GM19468 (cell line): Measurements from ENCODE around the gene SFTPB.
"Not testable (repeated sequence)": the region's sequence is repeated elsewhere in the genome, so short reads cannot be mapped to it uniquely, and the experiment has no call there.

Source experiments
- ATAC-seq: cut with Tn5 transposase; IDR thresholded peaks from one replicate; pipeline ENCODE4 v1.9.1; 2021; ENCODE audit warnings: mild to moderate bottlenecking, moderate library complexity, moderate number of reproducible peaks; ENCODE audit not compliant: unreplicated experiment; ENCODE audit errors: extremely low read depth

SFTPB gene

GRCh38 chr2:85678794-85679672 lies 11.0 kb upstream of the SFTPB start:
- no peak for ATAC-seq

- no peak for ATAC-seq
Observed at GRCh38 chr2:85678377-85678776, 10.4 kb upstream of the SFTPB start.

GRCh38 chr2:85675866-85676548 lies 8.0 kb upstream of the SFTPB start:
- ATAC-seq, result no peak

DNA sequence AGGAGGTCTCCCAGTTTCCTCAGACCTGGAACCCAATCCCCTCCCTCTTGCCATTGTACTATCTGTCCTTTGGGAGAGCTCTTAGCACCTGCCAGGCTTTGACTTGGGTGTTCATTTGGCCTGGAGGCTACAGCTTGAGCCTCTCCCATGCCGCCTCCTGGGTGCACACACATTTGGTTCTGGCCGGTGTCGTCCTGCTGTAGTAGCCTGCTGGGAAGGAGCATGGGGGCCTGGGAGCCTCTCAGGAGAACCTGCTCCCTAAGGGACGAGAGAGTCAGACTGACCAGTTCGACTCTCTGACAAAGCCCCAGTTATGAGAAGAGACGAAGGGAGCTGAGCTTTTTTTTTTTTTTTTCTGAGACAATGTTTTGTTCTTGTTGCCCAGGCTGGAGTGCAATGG lies 7.4 kb upstream of the SFTPB start:
- ATAC-seq, result no peak

DNA sequence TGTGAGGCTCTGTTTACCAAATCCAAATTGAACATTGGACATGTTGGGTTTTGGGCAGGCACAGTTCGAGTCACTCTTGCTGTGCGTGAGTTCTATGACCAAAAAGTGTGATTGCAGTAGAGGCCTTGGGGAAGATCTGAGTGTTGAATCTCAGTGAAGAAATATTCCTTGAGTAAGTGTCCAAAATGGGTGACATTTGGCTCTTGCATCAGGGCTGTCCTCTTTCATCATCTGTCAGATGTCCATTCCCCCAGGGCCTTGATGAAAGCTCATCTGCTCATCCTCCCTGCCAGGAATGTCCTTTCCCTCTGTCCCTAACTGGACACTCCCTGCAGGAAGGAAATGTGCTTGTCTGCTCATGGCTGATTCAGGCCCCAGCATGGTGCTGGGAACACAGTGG lies 6.4 kb upstream of the SFTPB start:
- no peak for ATAC-seq

GRCh38 chr2:85673716-85674375 lies 5.8 kb upstream of the SFTPB start:
- no peak for ATAC-seq

DNA sequence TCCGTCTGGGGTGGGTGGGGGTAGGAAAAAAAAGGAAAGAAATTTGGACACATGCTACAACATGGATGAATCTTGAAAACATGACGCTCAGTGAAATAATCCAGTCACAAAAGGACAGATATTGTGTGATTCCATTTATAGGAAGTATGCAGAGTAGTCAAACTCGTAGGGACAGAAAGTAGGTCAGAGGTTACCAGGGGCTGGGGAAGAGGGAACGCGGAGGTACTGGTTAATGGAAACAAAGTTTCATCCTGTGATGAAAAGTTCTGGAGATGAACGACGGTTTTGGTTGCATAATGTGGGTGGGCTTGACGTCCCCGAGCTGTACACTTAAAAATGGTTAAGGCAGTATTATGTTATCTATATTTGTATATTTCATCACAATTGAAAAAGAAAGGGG lies 4.5 kb upstream of the SFTPB start:
- ATAC-seq, result no peak

GRCh38 chr2:85670416-85670815 lies 2.4 kb upstream of the SFTPB start:
- not testable (repeated sequence) for ATAC-seq

DNA sequence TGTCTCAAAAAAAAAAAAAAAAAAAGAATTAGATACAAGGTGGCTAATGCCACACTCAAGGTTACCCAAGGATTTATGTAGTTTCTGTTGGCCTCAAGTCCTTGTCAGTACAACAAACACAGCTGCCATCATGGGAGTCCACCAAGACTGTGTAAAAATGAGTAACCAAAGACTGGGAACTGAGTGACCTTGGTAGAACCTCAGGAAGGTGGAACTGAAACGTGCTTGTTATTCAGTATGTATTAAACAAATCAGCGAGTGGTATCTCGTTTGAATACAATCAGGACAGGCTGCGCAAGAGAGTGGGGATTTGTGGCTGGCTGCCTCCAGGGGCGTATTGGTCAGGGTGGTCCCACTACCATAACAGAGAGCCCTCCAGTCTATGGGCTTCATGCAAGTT lies 1.6 kb upstream of the SFTPB start:
- peak; percentile 46 for ATAC-seq

- no peak for ATAC-seq
Observed at GRCh38 chr2:85668857-85669142, 801 bp upstream of the SFTPB start.

- no peak for ATAC-seq
Observed at GRCh38 chr2:85667561-85668008, 414 bp downstream of the SFTPB start.

GRCh38 chr2:85666435-85667316 lies 1.3 kb downstream of the SFTPB start:
- no peak for ATAC-seq

DNA sequence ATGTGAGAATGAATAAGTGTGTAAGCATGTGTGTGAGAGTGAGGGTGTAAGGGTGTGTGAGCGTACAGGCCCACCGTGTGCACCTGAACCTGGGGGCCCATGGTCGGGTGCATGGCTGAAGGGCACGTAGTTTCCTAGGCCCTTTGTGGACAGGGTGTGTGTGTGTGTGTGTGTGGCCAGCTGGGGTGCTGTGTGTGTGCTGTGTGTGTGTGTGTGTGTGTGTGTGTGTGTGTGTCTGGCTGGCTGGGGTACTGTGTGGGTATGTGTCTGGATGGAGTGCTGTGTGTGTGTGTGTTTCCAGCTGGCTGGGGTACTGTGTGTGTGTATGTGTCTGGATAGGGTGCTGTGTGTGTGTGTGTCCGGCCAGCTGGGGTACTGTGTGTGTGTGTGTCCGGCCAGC lies 2.0 kb downstream of the SFTPB start:
- ATAC-seq, result no peak

DNA sequence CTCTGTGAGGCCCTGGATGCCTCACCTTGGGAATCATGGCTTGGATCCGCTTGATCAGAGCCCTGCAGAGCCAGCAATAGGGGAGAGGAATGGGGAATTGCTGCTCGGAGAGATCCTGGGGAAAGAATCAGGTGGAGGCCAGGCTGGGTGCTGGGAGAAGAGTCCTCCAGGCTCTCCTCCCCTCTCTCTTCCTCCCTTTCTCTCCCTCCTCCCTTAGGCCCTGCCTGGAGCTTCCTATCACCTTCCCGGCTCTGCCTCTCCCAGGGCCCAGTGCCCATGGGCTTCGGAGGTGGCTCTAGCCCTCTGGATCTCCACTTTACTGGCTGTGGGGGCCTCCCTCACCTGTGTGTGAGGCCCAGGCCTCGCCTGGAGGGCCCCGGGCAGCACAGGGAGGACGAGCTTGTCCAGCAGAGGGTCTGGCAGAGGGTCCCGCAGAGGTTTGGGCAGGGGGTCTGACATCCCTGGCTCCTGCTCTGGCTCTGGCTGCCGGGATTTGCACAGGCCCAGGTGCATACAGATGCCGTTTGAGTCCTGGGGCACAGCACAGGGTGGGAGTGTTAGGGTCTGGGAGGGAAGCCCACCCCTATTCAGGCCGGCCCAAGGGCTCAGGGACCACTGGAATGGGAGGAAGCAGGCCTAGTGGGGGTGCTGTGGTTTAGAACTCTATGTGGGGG lies 2.6 kb downstream of the SFTPB start:
- ATAC-seq, result no peak

DNA sequence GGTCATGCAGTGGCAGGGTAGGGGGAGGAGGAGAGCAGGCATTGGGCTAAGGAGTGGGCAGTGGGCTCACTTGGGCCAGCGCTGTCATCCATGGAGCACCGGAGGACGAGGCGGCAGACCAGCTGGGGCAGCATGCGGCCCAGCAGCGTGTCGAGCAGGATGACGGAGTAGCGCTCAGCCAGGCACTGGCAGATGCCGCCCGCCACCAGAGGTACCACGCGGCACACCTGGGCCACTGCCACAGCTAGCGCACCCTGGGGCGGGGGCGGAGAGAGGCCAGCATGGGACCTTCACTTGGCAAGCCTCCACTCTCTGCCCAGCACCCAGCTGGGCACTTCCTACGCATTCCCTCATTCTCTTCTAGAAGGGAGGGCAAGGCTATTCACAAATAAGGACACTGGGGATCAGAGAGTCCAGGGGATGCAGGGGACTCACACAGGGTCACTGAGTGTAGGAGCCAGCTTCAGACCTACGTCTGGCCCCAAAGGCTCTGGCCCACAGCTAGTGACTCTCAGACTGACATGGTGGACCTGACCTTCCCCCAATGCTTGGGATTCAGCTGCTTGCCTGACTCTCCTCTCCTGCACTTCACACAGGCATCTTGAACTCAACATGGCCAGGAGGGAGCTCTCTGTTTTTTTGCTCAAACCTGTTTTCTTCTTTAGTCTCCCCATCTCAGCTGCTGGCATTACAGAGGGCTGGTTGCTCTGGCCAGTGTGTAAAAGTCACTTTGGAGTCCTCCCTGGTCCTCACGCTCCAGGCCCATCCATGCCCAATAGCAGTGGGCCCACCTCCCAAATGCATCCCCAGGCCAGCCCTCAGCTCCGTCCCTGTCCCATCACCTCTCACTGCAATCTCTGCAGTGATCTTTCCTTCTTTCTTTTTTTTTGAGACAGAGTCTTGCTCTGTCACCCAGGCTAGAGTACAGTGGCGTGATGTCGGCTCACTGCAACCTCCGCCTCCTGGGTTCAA lies 4.1 kb downstream of the SFTPB start:
- no peak for ATAC-seq

- no peak for ATAC-seq
Observed at GRCh38 chr2:85662899-85663593, 5.0 kb downstream of the SFTPB start.

DNA sequence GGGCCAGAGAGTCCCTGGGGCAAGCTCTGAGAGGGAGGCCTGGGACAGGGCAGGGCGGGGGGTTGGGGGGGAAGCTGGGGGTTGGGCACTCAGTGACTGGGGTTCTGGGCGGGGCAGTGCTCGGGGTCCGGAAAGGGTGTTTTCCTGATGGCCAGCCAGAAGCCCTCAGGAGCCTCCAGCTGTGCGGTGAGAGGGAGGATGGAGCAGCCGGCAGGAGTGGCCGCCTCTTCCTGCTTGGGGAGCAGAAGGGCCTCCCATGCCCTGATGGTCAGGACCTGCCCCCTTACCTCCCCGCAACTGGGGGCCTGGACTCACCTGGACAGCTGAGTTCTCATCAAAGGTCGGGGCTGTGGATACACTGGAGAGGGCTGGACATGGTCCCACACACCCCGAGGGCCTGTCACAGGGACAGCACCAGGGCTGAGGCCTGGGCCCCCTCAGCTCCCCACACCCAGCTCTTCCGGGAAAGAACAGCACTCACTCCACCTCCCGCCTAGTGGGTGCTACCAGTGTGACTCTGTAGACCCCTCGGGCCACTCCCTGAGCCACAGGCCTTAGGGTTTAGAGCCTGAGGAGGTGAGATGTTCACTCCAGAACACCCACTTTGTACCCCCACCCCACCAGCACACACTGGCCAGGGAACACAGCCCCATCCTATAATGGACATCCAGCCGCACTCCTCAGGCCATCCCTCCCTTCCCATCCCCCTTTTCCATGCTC lies 6.7 kb downstream of the SFTPB start:
- no peak for ATAC-seq
